Measurements from ENCODE around the gene TNNT2. TPM values are rescaled to one million over a fixed set of nuclear protein-coding genes. Genes with fewer than 3 reads are reported as not detected.

Gene TNNT2
- total RNA-seq = not detected in 2 replicates

DNA sequence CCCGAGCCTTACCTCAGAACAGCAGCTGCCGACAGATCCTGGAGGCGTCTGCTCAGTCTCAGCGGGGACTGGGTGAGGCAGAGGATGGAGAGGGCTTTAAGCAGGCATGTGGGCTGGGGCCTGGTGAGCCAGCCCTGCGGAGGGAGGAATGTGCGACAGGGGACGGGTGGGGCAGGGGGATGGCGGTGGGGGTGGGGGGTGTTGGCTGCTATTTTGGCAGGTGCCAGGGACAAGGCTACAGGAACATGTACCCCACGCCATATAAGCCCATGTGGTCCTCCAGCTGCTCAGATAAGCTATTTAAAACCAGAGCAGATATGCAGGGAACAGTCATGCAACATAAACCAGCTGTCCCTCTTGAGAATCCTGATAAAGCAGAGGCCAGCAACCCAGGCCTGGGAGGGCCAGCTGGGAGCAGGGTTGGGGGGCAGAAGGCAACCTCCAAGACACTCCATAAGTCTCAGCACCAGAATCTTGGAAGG is at the start of gene TNNT2:
Gene TNNT2 (minus strand): TSS at position 70 of the 482 bp plus-strand sequence. CDS start 4,426 bp downstream, outside the sequence.
- intact Hi-C loops (cut with micrococcal nuclease) = no loop called here

DNA sequence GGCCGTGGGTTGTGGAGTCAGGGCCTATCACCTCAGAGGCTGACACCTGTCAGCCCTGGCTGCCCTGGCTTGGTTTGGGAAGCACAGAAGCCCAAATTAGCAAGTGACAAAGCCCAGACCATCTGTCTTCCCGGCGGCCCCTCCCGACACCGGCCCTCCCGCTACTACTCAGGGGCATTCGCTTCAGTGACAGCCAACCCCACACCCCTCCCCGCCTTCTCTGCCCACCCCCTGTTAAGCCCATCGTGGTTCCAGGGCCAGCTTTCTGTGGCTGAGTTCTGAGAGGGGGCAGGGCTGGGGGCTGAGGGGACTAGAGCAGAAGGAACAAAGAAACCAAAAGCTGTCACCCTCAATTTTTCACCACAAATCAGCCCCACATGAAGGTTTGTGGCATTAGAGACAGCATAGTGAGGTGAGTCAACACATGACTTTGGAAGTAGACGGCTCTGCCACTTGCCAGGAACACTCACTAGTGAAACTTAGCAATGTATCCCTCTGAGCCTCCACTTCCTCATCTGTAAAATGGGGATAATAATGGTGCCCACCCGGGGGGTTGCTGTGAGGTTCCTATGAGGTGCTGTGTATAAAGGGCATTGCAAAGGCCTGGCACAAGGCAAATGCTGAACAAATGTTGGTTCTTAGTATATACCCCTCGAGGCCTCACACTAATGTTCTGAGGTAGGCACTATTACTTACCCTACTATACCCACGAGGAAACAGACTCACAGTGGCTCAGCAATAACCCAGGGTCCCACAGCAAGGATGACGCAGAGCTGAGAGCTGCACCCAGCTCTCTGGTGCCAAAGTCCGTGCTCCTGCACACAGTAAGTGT is 49.2 kb upstream of the TNNT2 start:
- intact Hi-C loops (cut with micrococcal nuclease) = no loop called here

DNA sequence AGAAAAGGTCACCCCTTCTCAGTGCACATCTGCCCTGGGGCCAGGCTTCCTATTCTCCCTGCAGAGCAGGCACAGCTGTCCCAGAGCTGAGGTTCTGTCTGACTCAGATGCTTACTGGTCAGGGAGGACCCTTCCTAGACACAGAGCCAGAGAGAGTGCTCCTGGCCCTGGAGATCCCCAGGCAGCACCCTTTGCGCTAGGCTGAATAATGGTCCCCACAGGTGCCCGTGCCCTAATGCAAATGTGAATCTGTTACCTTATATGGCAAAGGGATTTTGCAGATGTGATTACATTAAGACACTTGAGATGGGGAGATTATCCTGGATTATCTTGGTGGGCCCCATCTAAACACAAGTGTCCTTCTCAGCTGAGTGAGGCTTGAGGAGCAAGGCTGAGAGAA is 46.7 kb upstream of the TNNT2 start:
- intact Hi-C loops (cut with micrococcal nuclease) = no loop called here

DNA sequence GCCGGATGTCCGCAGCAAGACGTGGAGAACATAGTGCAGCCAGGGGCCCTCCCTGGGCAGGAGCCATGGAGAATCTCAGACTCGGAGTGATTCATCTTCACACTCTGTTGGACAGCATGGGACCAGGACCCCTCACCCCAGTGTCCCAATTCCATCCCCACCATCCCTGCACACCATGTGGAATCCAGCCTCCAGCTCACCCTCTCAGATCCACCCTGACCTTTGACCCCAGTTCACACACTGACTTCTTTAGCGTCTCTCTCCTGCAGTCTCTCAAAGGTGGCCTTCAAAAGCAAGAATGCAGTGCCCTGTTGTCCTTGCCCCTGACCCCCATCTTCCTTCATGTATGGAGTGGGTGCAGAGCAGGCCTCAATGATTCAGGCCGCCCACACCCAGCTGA is 46.2 kb upstream of the TNNT2 start:
- intact Hi-C loops (cut with micrococcal nuclease) = no loop called here

DNA sequence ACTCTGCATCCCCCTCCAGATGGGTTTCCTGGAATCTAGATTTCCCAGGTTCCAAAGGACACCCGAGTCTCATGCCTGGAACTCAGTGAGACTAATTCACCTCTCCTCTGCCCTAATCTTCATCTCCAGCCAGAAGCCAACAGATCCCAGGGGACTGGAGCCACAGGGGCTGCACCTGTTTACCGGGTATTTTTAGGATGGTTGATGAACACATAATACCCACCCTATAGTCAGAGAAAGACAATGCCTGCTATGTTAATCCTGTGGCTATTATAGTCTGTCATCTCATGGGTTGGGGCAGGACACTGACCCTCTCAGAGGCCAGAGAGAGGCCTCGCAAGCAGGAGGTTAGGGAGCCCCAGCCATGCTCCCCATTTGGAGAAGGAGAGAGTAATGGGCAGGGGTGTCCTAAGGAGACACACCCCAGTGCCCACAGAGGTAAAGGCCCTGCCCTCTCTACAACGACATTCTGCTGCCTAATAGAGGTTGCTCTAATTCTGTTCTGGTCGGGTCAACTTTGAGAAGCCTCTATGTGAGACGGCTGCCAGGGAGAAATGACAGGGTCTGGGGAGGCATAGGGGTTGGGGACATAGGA is 45.1 kb upstream of the TNNT2 start:
- intact Hi-C loops (cut with micrococcal nuclease) = no loop called here

DNA sequence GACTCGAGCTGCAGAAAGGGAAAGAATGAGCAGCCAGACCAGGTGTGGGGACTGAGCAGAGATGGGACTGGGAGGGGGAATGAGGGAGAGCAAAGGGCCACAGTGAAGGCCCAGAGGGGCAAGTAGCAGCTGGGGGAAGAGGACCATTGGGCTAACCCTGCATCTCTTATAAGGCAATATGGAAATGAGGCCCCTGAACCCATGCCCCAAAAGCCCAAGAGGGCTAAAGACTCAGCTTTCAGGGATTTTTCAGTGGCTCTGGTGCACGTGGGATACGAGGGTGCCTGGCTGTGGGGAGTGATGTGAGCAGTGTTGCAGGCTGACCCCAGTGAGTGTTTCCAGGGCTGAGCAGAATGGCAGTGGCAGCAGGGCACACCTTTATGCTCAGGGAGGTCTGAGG is 44.5 kb upstream of the TNNT2 start:
- intact Hi-C loops (cut with micrococcal nuclease) = no loop called here

DNA sequence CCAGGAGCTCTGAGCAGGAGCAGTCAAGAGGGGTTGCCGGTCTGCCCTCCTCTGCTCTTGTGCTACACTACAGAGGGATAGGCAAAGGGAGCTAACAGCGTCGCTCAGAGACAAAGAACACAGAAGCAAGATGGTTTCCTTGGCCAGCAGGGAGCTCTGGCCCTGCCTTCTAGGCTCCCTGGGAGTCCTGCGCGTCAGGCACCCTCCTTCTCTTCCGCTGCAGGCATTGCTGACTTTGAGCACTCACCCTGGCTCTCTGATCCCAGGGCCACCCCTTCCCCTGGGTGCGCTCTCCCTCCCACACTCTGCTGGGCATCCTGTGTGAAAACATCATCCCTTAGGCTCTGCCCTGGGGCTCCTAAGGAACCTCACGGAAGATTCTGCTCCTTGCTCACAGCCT is 43.6 kb upstream of the TNNT2 start:
- intact Hi-C loops (cut with micrococcal nuclease) = no loop called here

DNA sequence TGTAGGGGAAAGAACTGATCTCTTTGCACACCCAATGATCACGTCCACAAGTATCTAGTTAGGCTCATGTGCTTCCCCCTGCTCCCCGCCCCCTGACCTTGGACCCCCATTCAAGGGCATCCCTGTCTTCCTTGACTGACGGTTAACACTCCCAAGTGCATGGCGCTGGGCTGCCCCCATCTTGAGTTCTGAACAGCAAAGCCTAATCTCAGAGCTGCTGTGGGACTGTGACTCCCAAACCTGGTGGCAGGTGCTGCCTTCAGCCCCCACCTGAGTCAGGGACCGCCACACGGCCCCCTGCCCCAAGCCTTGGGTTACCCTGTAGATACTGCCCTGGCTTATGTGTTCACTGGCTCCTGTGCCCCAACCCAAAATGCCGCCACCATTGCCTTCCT is 43.1 kb upstream of the TNNT2 start:
- intact Hi-C loops (cut with micrococcal nuclease) = no loop called here

DNA sequence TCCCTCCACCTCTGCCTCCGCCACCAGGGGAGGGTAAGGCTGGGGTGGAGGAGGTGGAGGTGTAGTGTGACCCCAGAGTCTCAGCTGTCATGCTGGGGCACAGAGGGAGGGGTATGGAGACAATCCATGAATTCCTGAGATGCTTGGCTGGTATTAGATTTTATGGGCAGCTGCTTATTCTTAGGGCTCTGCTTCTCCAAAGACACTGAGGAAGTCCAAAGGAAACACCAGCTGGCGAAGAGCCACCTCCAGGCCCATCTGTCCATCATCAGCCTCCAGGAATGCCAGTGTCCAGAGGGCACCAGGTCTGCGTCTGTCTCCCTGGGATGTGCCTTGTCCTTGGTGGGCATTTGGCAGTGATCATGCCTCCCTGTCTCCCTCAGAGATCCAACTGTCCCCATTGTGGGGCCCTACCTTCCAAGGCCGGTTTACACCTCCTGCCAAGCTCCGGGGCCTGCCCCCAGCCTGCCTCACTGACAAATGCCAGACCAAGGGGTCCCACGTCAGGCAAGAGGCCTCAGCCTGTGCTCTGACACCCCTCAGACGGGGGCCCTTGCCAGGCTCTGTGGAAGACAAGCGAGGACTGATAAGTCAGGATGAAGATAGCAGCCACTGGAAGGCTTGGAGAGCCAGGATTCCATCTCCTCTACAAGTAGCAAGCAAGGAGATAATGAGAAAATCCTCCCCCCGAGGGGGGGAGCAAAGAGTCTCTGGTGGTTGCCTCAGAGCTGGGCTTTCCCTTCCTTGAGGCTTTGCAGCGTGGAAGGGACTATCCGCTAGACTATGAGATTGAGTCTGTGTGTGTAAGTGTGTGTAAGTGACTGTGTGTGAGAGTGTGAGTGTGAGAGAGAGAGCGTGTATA is 42.5 kb upstream of the TNNT2 start:
- intact Hi-C loops (cut with micrococcal nuclease) = no loop called here

DNA sequence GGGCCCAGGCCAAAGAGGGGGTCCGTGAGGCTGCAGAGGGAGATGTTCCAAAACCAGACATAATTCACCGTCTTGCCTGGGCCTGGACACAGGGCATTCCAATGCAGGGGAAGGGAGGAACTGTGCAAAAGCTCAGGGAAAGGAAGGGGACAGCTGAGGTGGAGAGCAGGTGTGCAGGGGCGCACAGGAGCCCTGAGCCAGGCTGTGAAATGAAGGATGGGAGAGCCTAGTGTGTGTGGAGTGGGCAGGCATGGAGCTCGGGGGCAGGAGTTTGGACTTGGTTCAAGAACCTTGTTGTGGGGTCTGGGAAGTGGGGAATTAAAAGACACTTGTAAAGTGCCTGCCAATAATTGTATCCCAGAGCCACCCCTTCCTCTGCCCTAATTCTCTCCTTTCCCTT is 41.8 kb upstream of the TNNT2 start:
- intact Hi-C loops (cut with micrococcal nuclease) = no loop called here

DNA sequence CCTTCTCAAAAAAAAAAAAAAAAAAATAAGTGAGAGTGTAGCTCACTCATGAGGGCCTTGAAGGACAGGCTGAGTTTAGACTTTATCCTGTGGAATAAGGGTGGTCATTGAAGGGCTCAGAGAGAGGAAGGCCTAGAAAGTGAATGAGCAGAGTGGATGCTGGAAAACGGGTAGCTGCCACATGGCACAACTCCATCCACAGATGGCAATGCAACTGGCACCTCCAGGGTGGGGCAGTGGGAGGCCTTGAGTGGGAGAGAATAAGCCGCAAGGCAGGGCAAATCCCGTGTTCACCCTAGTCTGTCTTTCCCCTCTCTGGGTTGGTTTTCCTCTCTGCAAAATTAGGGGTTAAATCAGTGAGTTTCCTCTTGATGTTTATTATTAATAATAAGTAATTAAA is 41.0 kb upstream of the TNNT2 start:
- intact Hi-C loops (cut with micrococcal nuclease) = no loop called here

DNA sequence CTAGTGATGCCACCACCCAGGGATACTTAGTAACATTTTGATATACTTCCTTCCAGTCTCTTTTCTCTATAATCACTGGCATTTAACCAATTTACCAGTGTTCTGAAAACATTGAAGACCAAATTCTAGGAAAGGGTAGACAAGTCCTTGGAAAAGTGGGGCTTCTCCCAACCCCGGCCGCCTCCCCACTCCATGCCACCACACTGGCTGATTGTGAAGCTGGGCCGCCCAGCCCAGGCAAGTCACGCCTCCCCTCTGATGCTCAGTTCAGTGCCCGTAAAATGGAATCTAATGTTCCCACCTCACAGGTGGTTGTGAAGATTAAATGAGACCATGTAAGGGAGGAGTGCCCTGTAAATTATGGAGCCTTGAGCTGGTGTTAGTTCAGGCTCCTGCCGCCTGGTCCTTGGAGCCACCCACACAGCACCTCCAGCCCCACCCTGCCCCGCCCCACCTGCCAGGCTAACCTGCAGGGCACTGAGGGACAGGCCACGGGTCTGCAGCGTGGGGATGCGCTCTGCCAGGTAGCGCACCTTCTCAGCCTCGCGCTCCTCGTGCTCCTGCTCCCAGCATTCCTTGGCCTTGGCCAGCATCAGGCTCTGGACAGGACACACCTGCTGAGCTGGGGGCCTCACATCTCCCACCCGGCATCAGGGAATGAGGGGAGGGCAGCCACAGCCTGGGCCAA is 36.7 kb upstream of the TNNT2 start:
- intact Hi-C loops (cut with micrococcal nuclease) = no loop called here

DNA sequence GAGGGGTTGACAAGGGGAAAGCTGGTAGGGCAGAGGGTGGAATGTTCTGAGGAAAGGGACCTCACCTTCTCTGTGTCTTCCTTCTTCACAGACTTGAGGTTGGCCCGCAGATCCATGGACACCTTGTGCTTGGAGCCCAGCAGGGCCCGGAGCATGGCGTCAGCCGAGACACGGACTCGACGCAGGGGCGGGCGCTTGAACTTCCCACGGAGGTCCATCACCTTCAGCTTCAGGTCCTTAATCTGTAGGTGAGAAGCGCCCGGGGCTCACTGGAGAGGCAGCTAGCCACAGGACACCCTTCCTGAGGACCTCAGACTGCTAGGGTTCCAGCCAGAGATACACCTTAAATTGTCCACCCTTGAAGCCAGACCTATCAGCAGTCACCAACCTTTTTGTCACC is 33.8 kb upstream of the TNNT2 start:
- intact Hi-C loops (cut with micrococcal nuclease) = no loop called here

DNA sequence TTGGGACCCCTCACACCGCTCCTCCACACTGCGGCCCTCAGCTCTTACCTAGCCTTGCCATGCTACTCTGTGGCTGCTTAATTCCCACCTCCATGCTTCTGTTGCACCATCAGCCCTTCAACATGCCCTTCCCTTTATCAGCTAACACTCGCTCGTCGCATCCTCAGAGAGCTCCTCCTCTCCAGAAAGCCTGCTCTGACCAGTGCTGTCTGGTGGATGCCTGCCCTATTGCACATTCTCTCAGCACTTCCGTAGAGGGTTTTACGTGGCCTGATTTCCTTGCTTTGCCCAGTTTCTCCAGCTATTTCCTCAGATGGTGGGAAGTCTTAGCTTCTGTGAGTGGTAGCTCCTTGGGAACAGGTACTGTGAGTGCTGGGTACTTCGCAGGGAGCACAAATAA is 32.0 kb upstream of the TNNT2 start:
- intact Hi-C loops (cut with micrococcal nuclease) = no loop called here

DNA sequence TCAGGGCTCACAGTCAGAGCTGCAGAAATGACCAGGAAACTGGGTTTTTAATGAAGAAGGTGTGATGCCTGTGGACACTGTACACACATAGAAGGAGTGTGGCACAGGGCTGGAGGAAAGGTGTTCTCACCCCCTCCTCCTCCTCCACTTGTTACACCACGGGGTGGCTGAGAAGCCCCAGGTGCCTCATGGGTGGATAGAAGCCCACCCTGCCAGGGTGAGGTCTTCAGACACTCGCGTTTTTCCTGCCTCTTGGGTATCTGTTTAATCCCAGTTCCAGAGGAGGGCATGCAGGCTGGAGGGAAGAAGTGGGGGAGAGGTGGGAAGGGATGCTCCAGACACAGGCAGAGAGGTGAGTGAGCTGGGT is 31.3 kb upstream of the TNNT2 start:
- intact Hi-C loops (cut with micrococcal nuclease) = loop anchor here (1.0 kb wide), 1 partner anchor 155 kb away; no protein-coding TSS in a partner anchor

DNA sequence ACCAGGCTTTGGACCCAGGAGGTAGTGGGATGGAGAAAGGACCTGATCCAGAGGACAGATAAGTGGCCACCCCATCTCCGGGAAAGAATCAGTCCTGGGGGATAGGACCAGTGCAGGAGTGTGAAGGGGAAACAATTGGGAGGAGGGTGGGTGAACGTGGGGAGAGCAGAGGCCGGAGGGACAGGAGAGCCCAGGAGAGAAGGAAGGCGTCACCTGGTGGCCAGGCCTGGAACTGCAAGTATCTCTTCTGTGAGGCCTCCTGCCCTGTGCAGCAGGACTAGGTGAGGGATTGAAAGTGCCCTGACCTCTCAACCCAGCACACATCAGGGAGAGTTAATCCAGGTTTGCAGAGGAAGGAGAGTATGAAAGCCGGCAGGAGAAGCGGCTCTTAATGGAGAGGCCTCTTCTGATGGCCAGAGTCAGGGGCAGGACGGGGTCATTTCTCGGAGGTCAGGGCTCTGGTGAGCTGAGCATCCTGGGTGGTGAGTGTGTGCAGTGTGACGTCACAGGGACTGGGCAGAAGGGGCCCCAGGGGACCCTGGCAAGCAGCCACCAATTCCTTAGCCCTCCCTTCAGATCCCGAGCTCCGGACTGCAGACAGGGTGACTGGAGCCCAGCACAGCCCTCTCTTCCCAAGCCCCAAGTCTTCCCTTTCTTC is 30.8 kb upstream of the TNNT2 start:
- intact Hi-C loops (cut with micrococcal nuclease) = loop anchor here (1.0 kb wide), 1 partner anchor 154 kb away; no protein-coding TSS in a partner anchor

DNA sequence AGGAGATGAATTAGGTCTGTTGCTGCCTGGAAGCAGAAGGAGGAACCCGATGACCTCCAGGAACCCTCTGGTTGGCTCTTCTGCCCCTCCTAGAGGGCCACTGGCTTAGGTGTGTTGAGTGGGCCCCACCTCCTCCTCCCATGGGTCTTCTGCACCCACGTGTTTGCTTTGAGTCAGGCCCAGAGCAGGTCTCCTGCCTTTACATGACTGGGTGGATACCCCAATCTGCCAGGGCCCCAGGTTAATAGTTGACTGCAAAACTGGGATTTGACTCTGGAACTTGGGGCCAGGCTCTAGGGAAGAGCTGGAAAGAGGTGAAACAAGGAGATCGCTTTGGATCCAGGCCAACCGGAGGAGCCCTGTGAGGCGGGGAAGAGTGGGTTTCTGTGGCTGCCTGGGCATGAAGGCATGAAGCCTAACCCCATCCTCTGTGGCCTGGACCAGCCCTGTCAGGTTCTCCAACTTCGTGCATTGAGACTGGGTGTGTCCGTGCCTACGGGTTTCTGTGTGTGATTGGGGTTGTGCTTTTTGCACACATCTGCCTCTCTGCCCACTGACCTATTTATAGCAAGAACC is 29.4 kb upstream of the TNNT2 start:
- intact Hi-C loops (cut with micrococcal nuclease) = no loop called here

DNA sequence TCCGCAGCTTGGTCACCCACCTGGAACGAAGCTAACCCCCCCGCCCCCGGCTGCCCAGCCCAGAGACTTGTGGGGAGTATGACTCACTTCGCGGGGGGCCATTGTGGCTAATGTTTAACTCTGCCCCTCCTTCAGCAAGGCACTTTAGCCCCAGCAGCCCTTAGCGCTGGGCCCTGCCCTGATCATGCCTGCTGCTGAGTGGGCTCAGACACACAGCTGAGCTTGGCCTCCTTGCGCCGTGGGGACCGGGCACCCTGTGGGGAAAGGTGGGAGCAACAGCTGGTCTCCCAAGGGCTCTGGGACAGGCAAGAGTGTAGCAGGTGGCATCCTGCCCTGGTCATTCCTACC is 28.0 kb upstream of the TNNT2 start:
- intact Hi-C loops (cut with micrococcal nuclease) = no loop called here

DNA sequence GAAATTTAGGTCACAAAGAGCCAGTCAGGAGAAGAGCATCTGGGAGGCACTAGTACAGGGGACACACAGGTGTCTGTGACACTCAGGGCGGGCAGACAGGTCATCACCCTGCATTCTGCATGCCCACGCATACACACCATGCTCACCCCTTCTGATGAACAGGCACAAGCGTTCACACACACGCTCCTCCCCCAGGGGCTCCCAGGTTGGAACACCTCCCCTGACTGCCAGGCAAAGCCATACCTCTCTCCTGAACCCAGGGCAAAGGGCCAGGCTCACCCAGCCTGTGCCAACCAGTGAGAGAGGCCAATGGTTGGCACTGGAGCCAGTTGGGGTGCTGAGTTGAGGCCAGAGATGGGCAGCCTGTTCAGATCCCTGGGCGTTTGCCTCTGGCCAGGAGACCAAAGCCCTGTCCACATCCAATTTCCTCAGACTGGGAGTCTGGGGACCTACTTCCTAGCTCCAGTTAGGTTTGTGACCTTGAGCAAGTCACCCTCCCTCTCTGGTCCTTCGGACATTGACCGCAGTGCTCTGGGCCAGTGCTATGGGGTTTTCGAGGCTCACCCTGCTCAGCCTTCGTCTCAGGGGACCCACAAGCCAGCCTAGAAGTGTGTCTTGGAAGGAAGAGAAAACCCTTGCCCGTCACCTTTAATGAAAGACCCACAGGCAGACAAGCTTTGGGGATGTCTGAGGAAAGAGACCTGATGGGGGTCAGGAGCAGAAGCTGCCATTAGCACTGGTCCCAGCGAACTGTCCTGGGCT is 27.4 kb upstream of the TNNT2 start:
- intact Hi-C loops (cut with micrococcal nuclease) = no loop called here

DNA sequence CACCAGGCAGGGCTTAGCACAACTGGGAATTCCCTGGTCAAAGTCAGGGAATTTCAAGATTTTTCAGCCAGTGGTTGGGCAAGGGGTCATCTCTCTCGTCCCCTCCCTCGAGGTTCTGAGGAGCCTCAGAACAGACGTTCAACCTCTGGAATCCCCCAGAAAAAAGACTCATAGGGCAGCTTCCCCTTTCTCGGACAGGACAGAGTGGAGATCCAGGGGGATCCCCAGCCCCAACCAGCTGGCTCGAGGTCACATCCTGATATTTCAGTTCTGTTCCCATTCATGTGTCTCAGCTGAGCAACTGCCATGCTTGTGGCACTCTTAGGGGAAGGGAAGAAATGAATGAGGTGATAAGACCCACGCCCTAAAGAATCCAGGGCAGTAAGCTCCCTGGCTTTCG is 26.6 kb upstream of the TNNT2 start:
- intact Hi-C loops (cut with micrococcal nuclease) = no loop called here
